ENCODE results near the gene MYOZ1.

GRCh38 chr10:73639286-73639685, 2.0 kb downstream of the MYOZ1 start:
- TF ChIP-seq CTCF (IDR thresholded peaks at IDR 0.05) (no peak), POLR2A (IDR thresholded peaks at IDR 0.05) (no peak)

Data from adrenal gland (tissue), 5 donors.